Body of pancreas (tissue), 4 donors: ENCODE results near the gene PCDH9.

ENCODE experiments used
- POLR2A ChIP-seq, 3 donors: fragments of 450-650 bp; IDR thresholded peaks; one replicate each; pipeline ENCODE4 v1.6.1; 2016; ENCODE audit warnings: antibody characterized with exemption in 3 of 3, mild to moderate bottlenecking in 2 of 3
- TF ChIP-seq, protein P1 (sequence below), 7 experiments: fragments of 450-650 bp in 4 of 7; fragments of 200-600 bp in 3 of 7; sonication (generic) in 3 of 7; IDR thresholded peaks; one replicate each; pipeline ENCODE4 v1.5.1; 2016 to 2019; ENCODE audit warnings: antibody characterized with exemption in 7 of 7

GRCh38 chr13:66714795-66715194 is 515.3 kb downstream of the PCDH9 start:
- TF ChIP-seq, protein P1, sequence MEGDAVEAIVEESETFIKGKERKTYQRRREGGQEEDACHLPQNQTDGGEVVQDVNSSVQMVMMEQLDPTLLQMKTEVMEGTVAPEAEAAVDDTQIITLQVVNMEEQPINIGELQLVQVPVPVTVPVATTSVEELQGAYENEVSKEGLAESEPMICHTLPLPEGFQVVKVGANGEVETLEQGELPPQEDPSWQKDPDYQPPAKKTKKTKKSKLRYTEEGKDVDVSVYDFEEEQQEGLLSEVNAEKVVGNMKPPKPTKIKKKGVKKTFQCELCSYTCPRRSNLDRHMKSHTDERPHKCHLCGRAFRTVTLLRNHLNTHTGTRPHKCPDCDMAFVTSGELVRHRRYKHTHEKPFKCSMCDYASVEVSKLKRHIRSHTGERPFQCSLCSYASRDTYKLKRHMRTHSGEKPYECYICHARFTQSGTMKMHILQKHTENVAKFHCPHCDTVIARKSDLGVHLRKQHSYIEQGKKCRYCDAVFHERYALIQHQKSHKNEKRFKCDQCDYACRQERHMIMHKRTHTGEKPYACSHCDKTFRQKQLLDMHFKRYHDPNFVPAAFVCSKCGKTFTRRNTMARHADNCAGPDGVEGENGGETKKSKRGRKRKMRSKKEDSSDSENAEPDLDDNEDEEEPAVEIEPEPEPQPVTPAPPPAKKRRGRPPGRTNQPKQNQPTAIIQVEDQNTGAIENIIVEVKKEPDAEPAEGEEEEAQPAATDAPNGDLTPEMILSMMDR (IDR thresholded peaks at IDR 0.05): no peak
- TF ChIP-seq POLR2A (IDR thresholded peaks at IDR 0.05): no peak
